Measurements from ENCODE around the gene CFAP61. TPM values are rescaled to one million over a fixed set of nuclear protein-coding genes. Genes with fewer than 3 reads are reported as not detected.

CFAP61 gene
- total and polyA plus RNA-seq, 2 experiments from 2014 or later, result 1.0 TPM; not detected in 1

DNA sequence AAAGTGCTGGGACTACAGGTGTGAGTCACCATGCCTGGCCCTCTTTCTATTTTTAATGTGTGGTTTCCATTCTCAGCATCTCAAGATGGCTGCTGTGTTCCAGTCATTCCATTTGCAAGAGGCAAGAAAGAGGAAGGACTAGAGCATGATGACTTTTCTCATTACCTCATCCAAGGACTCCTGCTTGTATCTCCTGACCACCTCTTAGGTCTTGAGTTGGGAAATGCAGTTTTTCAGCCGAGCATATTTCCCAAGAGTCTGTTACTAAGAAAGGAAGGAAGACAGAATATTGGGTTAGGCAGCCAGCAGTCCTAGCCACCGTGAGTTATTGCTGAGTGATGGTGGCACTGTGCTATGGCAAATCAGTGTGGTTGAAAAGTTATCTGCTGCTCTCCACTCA is 207.2 kb downstream of the CFAP61 start:
- H2AFZ ChIP-seq, result no peak overlapping the region
- no peaks in the 10 kb centered on the region for H3K9me3 ChIP-seq (ENCODE audit: low read depth)
- H3K27me3 ChIP-seq, result no peaks in the 10 kb centered on the region
- no peaks in the 10 kb centered on the region for H3K4me1 ChIP-seq (ENCODE audit: insufficient read depth)
- H3K79me2 ChIP-seq, result no peaks in the 10 kb centered on the region
- TF ChIP-seq EZH2phosphoT487 (IDR thresholded peaks at IDR 0.05; ENCODE audit: low read depth, severe bottlenecking, unreplicated experiment) (no peak), EZH2 (IDR thresholded peaks at IDR 0.05; ENCODE audit: borderline replicate concordance) (no peak), CTCF (IDR thresholded peaks at IDR 0.05; ENCODE audit: poor library complexity) (no peak)
- H3K27ac ChIP-seq, result no peak overlapping the region
- 88% methylated on average over 2 of the region's 2 CpGs for WGBS (ENCODE audit: low lambda C conversion rate, missing lambda C conversion rate)
- H3K4me3 ChIP-seq, result no peak overlapping the region
- no peak overlapping the region for H3K4me2 ChIP-seq
- no peaks in the 10 kb centered on the region for H3K36me3 ChIP-seq (replicated peaks; ENCODE audit: insufficient read depth, low read depth)
- no peaks in the 10 kb centered on the region for H3K9me2 ChIP-seq (replicated peaks; ENCODE audit: insufficient read depth)
- no peak for DNase-seq (ENCODE audit: low spot score)
- H4K20me1 ChIP-seq (ENCODE audit: insufficient read depth, poor library complexity, severe bottlenecking), result no peaks in the 10 kb centered on the region

DNA sequence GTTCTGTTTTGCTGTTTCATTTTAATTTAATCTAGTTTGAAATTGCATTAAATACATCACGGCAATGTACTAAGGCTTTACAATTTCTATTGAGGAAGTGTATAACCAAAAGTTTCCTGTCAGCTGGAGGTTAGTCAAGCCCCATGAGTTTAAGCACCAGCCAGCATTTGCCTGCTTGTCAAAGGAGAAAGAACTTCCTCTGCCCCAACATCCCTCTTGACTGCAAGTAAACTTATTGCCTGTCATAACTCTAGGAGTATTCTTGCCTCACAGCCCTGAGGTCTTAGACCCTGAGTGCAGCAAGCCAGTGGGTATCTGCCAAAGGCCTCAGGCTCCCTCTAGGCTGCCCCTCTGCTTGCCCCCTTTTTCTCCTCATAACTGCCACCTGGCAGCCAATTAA is 208.8 kb downstream of the CFAP61 start:
- 85% methylated on average over 1 of the region's 1 CpG for WGBS (ENCODE audit: low lambda C conversion rate, missing lambda C conversion rate)
- no peak for DNase-seq (ENCODE audit: low spot score)
- no peak overlapping the region for H3K4me2 ChIP-seq
- no peaks in the 10 kb centered on the region for H3K4me1 ChIP-seq (ENCODE audit: insufficient read depth)
- H3K27ac ChIP-seq, result no peak overlapping the region
- no peaks in the 10 kb centered on the region for H4K20me1 ChIP-seq (ENCODE audit: insufficient read depth, poor library complexity, severe bottlenecking)
- TF ChIP-seq EZH2phosphoT487 (IDR thresholded peaks at IDR 0.05; ENCODE audit: low read depth, severe bottlenecking, unreplicated experiment) (no peak), EZH2 (IDR thresholded peaks at IDR 0.05; ENCODE audit: borderline replicate concordance) (no peak), CTCF (IDR thresholded peaks at IDR 0.05; ENCODE audit: poor library complexity) (no peak)
- no peak overlapping the region for H3K4me3 ChIP-seq
- no peak overlapping the region for H2AFZ ChIP-seq
- H3K27me3 ChIP-seq, result no peaks in the 10 kb centered on the region
- H3K9me3 ChIP-seq (ENCODE audit: low read depth), result no peaks in the 10 kb centered on the region
- H3K36me3 ChIP-seq (replicated peaks; ENCODE audit: insufficient read depth, low read depth), result no peaks in the 10 kb centered on the region
- H3K9me2 ChIP-seq (replicated peaks; ENCODE audit: insufficient read depth), result no peaks in the 10 kb centered on the region
- H3K79me2 ChIP-seq, result no peaks in the 10 kb centered on the region

GRCh38 chr20:20265210-20265609 is 212.9 kb downstream of the CFAP61 start:
- H4K20me1 ChIP-seq (ENCODE audit: insufficient read depth, poor library complexity, severe bottlenecking), result no peaks in the 10 kb centered on the region
- no peaks in the 10 kb centered on the region for H3K36me3 ChIP-seq (replicated peaks; ENCODE audit: insufficient read depth, low read depth)
- H3K9me3 ChIP-seq (ENCODE audit: low read depth), result no peaks in the 10 kb centered on the region
- H3K4me3 ChIP-seq, result no peak overlapping the region
- no peaks in the 10 kb centered on the region for H3K9me2 ChIP-seq (replicated peaks; ENCODE audit: insufficient read depth)
- WGBS (ENCODE audit: low lambda C conversion rate, missing lambda C conversion rate), result 63% methylated on average over 2 of the region's 2 CpGs
- no peak overlapping the region for H3K27ac ChIP-seq
- no peaks in the 10 kb centered on the region for H3K79me2 ChIP-seq
- no peaks in the 10 kb centered on the region for H3K27me3 ChIP-seq
- H3K4me1 ChIP-seq (ENCODE audit: insufficient read depth), result no peaks in the 10 kb centered on the region
- H2AFZ ChIP-seq, result no peak overlapping the region
- TF ChIP-seq EZH2 (IDR thresholded peaks at IDR 0.05; ENCODE audit: borderline replicate concordance), result no peak
- no peak for TF ChIP-seq CTCF (IDR thresholded peaks at IDR 0.05; ENCODE audit: poor library complexity)
- TF ChIP-seq EZH2phosphoT487 (IDR thresholded peaks at IDR 0.05; ENCODE audit: low read depth, severe bottlenecking, unreplicated experiment), result no peak
- no peak for DNase-seq (ENCODE audit: low spot score)
- H3K4me2 ChIP-seq, result no peak overlapping the region

GRCh38 chr20:20266552-20266951 is 214.2 kb downstream of the CFAP61 start:
- WGBS (ENCODE audit: low lambda C conversion rate, missing lambda C conversion rate), result 84% methylated on average over 4 of the region's 4 CpGs
- DNase-seq (ENCODE audit: low spot score), result no peak
- H3K9me2 ChIP-seq (replicated peaks; ENCODE audit: insufficient read depth), result no peaks in the 10 kb centered on the region
- no peak overlapping the region for H3K4me3 ChIP-seq
- no peak overlapping the region for H2AFZ ChIP-seq
- no peaks in the 10 kb centered on the region for H3K4me1 ChIP-seq (ENCODE audit: insufficient read depth)
- H3K4me2 ChIP-seq, result no peak overlapping the region
- H3K27me3 ChIP-seq, result no peaks in the 10 kb centered on the region
- H4K20me1 ChIP-seq (ENCODE audit: insufficient read depth, poor library complexity, severe bottlenecking), result no peaks in the 10 kb centered on the region
- H3K36me3 ChIP-seq (replicated peaks; ENCODE audit: insufficient read depth, low read depth), result no peaks in the 10 kb centered on the region
- TF ChIP-seq EZH2phosphoT487 (IDR thresholded peaks at IDR 0.05; ENCODE audit: low read depth, severe bottlenecking, unreplicated experiment), result no peak
- no peak for TF ChIP-seq EZH2 (IDR thresholded peaks at IDR 0.05; ENCODE audit: borderline replicate concordance)
- TF ChIP-seq CTCF (IDR thresholded peaks at IDR 0.05; ENCODE audit: poor library complexity), result no peak
- no peak overlapping the region for H3K27ac ChIP-seq
- no peaks in the 10 kb centered on the region for H3K9me3 ChIP-seq (ENCODE audit: low read depth)
- H3K79me2 ChIP-seq, result no peaks in the 10 kb centered on the region
